ENCODE results near the gene GNAI1.

- TF ChIP-seq POLR2A (IDR thresholded peaks at IDR 0.05) = no peak
- TF ChIP-seq CTCF (IDR thresholded peaks at IDR 0.05) = no peak
These were observed 18.8 kb downstream of the GNAI1 start for GRCh38 chr7:80153446-80153845.
